ENCODE data around the gene TMEM184B.

DNA sequence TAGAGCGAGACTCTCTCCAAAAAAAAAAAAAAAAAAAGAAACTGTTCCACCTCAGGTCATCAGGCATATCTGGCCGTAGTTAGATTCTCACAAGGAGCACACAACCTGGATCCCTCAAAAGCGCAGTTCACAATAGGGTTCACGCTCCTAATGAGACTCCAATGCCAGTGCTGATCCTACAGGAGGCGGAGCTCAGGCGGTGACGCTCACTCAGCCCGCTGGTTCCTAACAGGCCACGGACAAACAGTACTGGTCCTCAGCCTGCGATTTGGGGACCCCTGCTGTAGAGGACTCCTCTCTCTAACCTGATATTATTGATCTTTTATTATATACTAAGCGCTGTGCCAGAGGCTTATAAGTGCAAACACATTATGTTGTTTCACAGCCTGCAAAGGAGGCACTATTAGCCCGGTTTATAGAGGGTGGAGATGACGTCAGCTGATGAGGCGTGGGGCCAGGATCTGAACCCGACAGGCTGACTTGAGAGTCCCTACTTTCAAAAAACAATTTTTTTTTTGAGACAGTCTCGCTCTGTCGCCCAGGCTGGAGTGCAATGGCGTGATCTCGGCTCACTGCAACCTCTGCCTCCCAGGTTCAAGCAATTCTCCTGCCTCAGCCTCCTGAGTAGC lies 75.9 kb downstream of the TMEM184B start:
- TF ChIP-seq, protein P1, sequence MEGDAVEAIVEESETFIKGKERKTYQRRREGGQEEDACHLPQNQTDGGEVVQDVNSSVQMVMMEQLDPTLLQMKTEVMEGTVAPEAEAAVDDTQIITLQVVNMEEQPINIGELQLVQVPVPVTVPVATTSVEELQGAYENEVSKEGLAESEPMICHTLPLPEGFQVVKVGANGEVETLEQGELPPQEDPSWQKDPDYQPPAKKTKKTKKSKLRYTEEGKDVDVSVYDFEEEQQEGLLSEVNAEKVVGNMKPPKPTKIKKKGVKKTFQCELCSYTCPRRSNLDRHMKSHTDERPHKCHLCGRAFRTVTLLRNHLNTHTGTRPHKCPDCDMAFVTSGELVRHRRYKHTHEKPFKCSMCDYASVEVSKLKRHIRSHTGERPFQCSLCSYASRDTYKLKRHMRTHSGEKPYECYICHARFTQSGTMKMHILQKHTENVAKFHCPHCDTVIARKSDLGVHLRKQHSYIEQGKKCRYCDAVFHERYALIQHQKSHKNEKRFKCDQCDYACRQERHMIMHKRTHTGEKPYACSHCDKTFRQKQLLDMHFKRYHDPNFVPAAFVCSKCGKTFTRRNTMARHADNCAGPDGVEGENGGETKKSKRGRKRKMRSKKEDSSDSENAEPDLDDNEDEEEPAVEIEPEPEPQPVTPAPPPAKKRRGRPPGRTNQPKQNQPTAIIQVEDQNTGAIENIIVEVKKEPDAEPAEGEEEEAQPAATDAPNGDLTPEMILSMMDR (IDR thresholded peaks at IDR 0.05; ENCODE audit: insufficient read depth, low read length, poor library complexity, severe bottlenecking), result no peak
- no peak for TF ChIP-seq EZH2phosphoT487 (conservative IDR thresholded peaks at IDR 0.05; ENCODE audit: low read length)

All from SU-DHL-6 (cell line).